GM12875 (cell line): ENCODE results near the gene MIB2.

ENCODE experiments used
- H3K4me3 ChIP-seq: one replicate; pipeline ENCODE4 v1.5.1; 2011; ENCODE audit warnings: low read depth, low read length, control low read depth
- TF ChIP-seq, protein P1 (sequence below): IDR thresholded peaks from 2 replicates; pipeline ENCODE4 v1.5.1; 2011; ENCODE audit warnings: low read depth, mild to moderate bottlenecking, control low read depth, inconsistent platforms, low read length, moderate library complexity, borderline replicate concordance; ENCODE audit not compliant: insufficient read depth

MIB2 gene

GRCh38 chr1:1620433-1621139 lies 5.3 kb downstream of the MIB2 start:
- TF ChIP-seq, protein P1, sequence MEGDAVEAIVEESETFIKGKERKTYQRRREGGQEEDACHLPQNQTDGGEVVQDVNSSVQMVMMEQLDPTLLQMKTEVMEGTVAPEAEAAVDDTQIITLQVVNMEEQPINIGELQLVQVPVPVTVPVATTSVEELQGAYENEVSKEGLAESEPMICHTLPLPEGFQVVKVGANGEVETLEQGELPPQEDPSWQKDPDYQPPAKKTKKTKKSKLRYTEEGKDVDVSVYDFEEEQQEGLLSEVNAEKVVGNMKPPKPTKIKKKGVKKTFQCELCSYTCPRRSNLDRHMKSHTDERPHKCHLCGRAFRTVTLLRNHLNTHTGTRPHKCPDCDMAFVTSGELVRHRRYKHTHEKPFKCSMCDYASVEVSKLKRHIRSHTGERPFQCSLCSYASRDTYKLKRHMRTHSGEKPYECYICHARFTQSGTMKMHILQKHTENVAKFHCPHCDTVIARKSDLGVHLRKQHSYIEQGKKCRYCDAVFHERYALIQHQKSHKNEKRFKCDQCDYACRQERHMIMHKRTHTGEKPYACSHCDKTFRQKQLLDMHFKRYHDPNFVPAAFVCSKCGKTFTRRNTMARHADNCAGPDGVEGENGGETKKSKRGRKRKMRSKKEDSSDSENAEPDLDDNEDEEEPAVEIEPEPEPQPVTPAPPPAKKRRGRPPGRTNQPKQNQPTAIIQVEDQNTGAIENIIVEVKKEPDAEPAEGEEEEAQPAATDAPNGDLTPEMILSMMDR = no peak
- no peak overlapping the region for H3K4me3 ChIP-seq

GRCh38 chr1:1621173-1622009 lies 6.1 kb downstream of the MIB2 start:
- no peak overlapping the region for H3K4me3 ChIP-seq
- TF ChIP-seq, protein P1 = no peak

DNA sequence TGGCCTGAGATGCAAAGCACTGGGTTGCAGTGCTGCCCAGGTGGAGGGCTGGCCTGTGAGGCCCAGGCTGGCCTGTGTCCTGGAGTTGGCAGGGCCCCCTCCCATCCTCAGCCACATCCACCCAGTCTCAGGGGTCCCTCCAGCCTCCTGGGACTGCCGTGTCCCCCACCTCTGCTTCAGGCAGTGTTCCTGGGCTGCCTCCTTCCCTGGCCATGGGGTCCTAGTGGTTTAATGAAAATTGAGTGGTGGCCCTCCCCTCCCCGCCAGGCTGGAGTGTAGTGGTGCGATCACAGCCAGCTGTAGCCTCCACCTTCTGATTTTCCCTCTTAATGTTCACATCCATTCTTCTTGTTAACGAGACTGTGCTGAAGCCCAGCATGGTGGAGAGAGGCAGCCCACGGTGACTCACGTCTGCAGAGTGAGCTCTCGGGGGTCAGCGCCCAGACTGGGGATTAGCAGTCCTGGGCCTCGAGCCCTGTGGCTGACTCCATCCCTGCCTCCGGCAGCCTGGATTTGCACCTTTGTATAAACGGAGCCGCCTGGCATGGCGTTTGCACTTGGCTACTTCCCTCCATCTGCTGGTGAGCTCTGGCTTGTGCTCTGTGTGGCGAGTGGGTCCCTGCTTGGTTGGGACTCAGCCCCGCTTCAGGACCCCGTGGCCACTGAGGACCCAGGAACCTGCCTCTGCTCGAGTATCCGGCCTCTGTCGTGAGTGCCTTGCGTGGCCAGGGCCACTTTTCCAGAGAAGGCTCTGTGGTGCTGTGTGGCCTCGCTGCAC lies 6.9 kb downstream of the MIB2 start:
- TF ChIP-seq, protein P1 = no peak

DNA sequence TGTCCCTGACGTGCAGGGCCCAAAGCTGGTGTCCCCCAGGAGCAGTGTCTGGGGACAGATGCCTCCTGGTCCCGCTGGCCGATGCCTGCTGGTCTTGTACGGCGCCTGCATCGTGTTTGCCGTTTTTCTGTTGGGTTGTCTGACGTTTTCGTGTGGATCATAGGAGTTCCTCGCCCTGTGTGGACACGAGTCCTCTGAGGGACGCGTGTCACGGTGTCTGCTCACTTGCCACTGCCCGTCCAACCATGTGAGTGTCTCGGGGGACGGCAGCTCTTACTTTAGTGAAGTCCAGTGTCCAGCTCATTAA lies 7.4 kb downstream of the MIB2 start:
- TF ChIP-seq, protein P1 = no peak
- H3K4me3 ChIP-seq = no peak overlapping the region

More for the DNA sequence above, 6.9 kb downstream of the MIB2 start:
- H3K4me3 ChIP-seq = no peak overlapping the region

GRCh38 chr1:1623181-1623630 lies 7.9 kb downstream of the MIB2 start:
- TF ChIP-seq, protein P1 = no peak
- H3K4me3 ChIP-seq = no peak overlapping the region

DNA sequence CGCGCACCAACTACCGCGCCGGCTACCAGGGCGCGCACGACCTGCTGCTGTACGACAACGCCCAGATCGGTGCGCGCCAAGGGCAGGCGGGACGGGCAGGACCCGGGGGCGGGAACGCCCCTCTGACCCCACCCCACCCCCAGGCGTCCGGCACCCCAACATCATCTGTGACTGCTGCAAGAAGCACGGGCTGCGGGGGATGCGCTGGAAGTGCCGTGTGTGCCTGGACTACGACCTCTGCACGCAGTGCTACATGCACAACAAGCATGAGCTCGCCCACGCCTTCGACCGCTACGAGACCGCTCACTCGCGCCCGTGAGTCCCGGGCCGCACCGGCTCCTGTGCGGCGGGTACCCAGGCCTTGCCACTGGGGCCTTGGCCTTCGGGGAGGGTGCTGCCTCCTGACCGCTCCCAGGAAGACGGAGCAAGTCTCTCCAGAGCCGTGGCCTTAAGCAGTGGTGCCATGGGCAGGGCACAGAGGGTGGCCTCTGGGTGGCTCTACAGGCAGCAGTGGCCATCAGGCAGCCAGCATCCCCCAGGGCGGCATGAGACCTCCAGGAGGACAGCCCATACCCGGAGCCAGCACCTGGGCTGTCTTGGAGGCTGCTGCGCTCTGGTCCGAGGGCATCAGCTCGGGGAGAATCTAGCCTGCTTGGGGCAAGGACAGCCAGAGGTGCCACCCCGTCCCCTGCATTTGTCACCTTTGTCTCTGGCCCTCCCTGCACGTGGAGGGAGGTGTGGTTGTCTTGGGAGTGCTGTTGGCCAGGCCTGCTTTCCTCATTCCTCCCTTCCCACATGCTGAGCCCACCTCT lies 8.5 kb downstream of the MIB2 start:
- TF ChIP-seq, protein P1 = no peak

More for the DNA sequence above, 8.5 kb downstream of the MIB2 start:
- no peak overlapping the region for H3K4me3 ChIP-seq
